Endothelial cell of umbilical vein (primary cell): ENCODE measurements around the gene KAT6B.

Experiments
- CTCF ChIP-seq, 2 donors: IDR thresholded peaks; 1 replicate in 1 of 2; 2 replicates in 1 of 2; pipeline ENCODE4 v1.5.1; 2011; ENCODE audit warnings: low read length in 2 of 2, mild to moderate bottlenecking in 2 of 2, moderate library complexity in 2 of 2, control low read depth in 1 of 2, inconsistent platforms in 1 of 2, low read depth in 1 of 2; ENCODE audit not compliant: insufficient read depth in 1 of 2; ENCODE audit errors: extremely low read depth in 1 of 2
- JUN ChIP-seq: IDR thresholded peaks from 2 replicates; pipeline ENCODE4 v1.6.1; 2011; ENCODE audit warnings: borderline replicate concordance, low read depth; ENCODE audit not compliant: insufficient read length, insufficient read depth
- POLR2AphosphoS5 ChIP-seq: IDR thresholded peaks from 2 replicates; pipeline ENCODE4 v1.6.1; 2012; ENCODE audit warnings: low read depth, mild to moderate bottlenecking, control low read depth, low read length, moderate library complexity; ENCODE audit not compliant: insufficient read depth

- TF ChIP-seq CTCF (IDR thresholded peaks at IDR 0.05; ENCODE audit: extremely low read depth in 1 of 2, insufficient read depth in 1 of 2, low read depth in 1 of 2, low read length in 2 of 2): no peak
- no peak for TF ChIP-seq JUN
- no peak for TF ChIP-seq POLR2AphosphoS5
Observed at GRCh38 chr10:74797550-74797949, 28.9 kb upstream of the KAT6B start.
